HL-60 (cell line): ENCODE measurements around the gene RTEL1.

Experiments
- POLR2AphosphoS5 ChIP-seq: IDR thresholded peaks from 2 replicates; pipeline ENCODE4 v1.6.1; 2012; ENCODE audit warnings: low read depth
- TF ChIP-seq, protein P1 (sequence below): IDR thresholded peaks from one replicate; pipeline ENCODE4 v1.5.1; 2011; ENCODE audit warnings: low read length, control low read depth, inconsistent platforms; ENCODE audit not compliant: insufficient read depth
- TF ChIP-seq, protein P2 (sequence below): IDR thresholded peaks from 2 replicates; pipeline ENCODE4 v1.6.1; 2012; ENCODE audit warnings: low read depth; ENCODE audit not compliant: insufficient replicate concordance

- TF ChIP-seq, protein P1, sequence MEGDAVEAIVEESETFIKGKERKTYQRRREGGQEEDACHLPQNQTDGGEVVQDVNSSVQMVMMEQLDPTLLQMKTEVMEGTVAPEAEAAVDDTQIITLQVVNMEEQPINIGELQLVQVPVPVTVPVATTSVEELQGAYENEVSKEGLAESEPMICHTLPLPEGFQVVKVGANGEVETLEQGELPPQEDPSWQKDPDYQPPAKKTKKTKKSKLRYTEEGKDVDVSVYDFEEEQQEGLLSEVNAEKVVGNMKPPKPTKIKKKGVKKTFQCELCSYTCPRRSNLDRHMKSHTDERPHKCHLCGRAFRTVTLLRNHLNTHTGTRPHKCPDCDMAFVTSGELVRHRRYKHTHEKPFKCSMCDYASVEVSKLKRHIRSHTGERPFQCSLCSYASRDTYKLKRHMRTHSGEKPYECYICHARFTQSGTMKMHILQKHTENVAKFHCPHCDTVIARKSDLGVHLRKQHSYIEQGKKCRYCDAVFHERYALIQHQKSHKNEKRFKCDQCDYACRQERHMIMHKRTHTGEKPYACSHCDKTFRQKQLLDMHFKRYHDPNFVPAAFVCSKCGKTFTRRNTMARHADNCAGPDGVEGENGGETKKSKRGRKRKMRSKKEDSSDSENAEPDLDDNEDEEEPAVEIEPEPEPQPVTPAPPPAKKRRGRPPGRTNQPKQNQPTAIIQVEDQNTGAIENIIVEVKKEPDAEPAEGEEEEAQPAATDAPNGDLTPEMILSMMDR = no peak
- TF ChIP-seq, protein P2, sequence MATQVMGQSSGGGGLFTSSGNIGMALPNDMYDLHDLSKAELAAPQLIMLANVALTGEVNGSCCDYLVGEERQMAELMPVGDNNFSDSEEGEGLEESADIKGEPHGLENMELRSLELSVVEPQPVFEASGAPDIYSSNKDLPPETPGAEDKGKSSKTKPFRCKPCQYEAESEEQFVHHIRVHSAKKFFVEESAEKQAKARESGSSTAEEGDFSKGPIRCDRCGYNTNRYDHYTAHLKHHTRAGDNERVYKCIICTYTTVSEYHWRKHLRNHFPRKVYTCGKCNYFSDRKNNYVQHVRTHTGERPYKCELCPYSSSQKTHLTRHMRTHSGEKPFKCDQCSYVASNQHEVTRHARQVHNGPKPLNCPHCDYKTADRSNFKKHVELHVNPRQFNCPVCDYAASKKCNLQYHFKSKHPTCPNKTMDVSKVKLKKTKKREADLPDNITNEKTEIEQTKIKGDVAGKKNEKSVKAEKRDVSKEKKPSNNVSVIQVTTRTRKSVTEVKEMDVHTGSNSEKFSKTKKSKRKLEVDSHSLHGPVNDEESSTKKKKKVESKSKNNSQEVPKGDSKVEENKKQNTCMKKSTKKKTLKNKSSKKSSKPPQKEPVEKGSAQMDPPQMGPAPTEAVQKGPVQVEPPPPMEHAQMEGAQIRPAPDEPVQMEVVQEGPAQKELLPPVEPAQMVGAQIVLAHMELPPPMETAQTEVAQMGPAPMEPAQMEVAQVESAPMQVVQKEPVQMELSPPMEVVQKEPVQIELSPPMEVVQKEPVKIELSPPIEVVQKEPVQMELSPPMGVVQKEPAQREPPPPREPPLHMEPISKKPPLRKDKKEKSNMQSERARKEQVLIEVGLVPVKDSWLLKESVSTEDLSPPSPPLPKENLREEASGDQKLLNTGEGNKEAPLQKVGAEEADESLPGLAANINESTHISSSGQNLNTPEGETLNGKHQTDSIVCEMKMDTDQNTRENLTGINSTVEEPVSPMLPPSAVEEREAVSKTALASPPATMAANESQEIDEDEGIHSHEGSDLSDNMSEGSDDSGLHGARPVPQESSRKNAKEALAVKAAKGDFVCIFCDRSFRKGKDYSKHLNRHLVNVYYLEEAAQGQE = no peak
- TF ChIP-seq POLR2AphosphoS5 = no peak
Measured at GRCh38 chr20:63744158-63744557, 86.0 kb downstream of the RTEL1 start.
